ENCODE data around the gene CPNE4.

The CPNE4 gene

GRCh38 chr3:131796558-131797198 lies 238.1 kb downstream of the CPNE4 start:
- DNase-seq (ENCODE audit: low read depth), result no peak

GRCh38 chr3:131796111-131796510 lies 238.7 kb downstream of the CPNE4 start:
- no peak for DNase-seq (ENCODE audit: low read depth)

- peak; percentile 54 for DNase-seq (ENCODE audit: low read depth)
These were observed 239.3 kb downstream of the CPNE4 start for GRCh38 chr3:131795390-131796090.

GRCh38 chr3:131794766-131795388 lies 239.9 kb downstream of the CPNE4 start:
- peak; percentile 34 for DNase-seq (ENCODE audit: low read depth)

- no peak for DNase-seq (ENCODE audit: low read depth)
These were observed 240.9 kb downstream of the CPNE4 start for GRCh38 chr3:131793870-131794269.

- no peak for DNase-seq (ENCODE audit: low read depth)
These were observed 245.6 kb downstream of the CPNE4 start for GRCh38 chr3:131789188-131789587.

GRCh38 chr3:131786386-131786785 lies 248.4 kb downstream of the CPNE4 start:
- no peak for DNase-seq (ENCODE audit: low read depth)

GRCh38 chr3:131782751-131783150 lies 252.1 kb downstream of the CPNE4 start:
- no peak for DNase-seq (ENCODE audit: low read depth)

GRCh38 chr3:131778526-131778925 lies 256.3 kb downstream of the CPNE4 start:
- no peak for DNase-seq (ENCODE audit: low read depth)

GRCh38 chr3:131775650-131776049 lies 259.2 kb downstream of the CPNE4 start:
- no peak for DNase-seq (ENCODE audit: low read depth)

GRCh38 chr3:131772269-131773026 lies 262.4 kb downstream of the CPNE4 start:
- DNase-seq (ENCODE audit: low read depth), result no peak

GRCh38 chr3:131762981-131763564 lies 271.7 kb downstream of the CPNE4 start:
- no peak for DNase-seq (ENCODE audit: low read depth)

GRCh38 chr3:131756405-131756804 lies 278.4 kb downstream of the CPNE4 start:
- no peak for DNase-seq (ENCODE audit: low read depth)

GRCh38 chr3:131755380-131755779 lies 279.4 kb downstream of the CPNE4 start:
- DNase-seq (ENCODE audit: low read depth), result no peak

GRCh38 chr3:131750256-131750655 lies 284.6 kb downstream of the CPNE4 start:
- DNase-seq (ENCODE audit: low read depth), result no peak

GRCh38 chr3:131749826-131750225 lies 285.0 kb downstream of the CPNE4 start:
- DNase-seq (ENCODE audit: low read depth), result no peak

GRCh38 chr3:131747466-131747865 lies 287.3 kb downstream of the CPNE4 start:
- DNase-seq (ENCODE audit: low read depth), result no peak

- no peak for DNase-seq (ENCODE audit: low read depth)
These were observed 290.0 kb downstream of the CPNE4 start for GRCh38 chr3:131744765-131745164.

GRCh38 chr3:131743126-131743525 lies 291.7 kb downstream of the CPNE4 start:
- no peak for DNase-seq (ENCODE audit: low read depth)

GRCh38 chr3:131739211-131739610 lies 295.6 kb downstream of the CPNE4 start:
- DNase-seq (ENCODE audit: low read depth), result no peak

GRCh38 chr3:131738095-131738494 lies 296.7 kb downstream of the CPNE4 start:
- DNase-seq (ENCODE audit: low read depth), result no peak

GRCh38 chr3:131735544-131735943 lies 299.3 kb downstream of the CPNE4 start:
- DNase-seq (ENCODE audit: low read depth), result no peak

Data from non-pigmented ciliary epithelial cell (primary cell).